Mesothelial cell of epicardium (in vitro differentiated cells): ENCODE results near the gene TSSK3. TPM values are rescaled to one million over a fixed set of nuclear protein-coding genes. Genes with fewer than 3 reads are reported as not detected.
"Not testable (repeated sequence)": the region's sequence is repeated elsewhere in the genome, so short reads cannot be mapped to it uniquely, and the experiment has no call there.

ENCODE experiments used
- DNase-seq, 2 experiments: peaks; one replicate each; pipeline ENCODE4 v3.0.0; 2021; ENCODE audit warnings: low spot score in 2 of 2; ENCODE audit not compliant: unreplicated experiment in 2 of 2
- H3K27ac Mint-ChIP-seq: 2 replicates; pipeline ENCODE4 v1.8.0; 2021; ENCODE audit warnings: mixed read lengths
- H3K27me3 Mint-ChIP-seq: 2 replicates; pipeline ENCODE4 v1.8.0; 2021; ENCODE audit warnings: low read depth, mixed read lengths
- H3K36me3 Mint-ChIP-seq: 2 replicates; pipeline ENCODE4 v1.8.0; 2021; ENCODE audit warnings: mixed read lengths
- H3K4me1 Mint-ChIP-seq: 2 replicates; pipeline ENCODE4 v1.8.0; 2021; ENCODE audit warnings: mixed read lengths
- H3K4me3 Mint-ChIP-seq: 2 replicates; pipeline ENCODE4 v1.8.0; 2021; ENCODE audit warnings: mild to moderate bottlenecking, moderate library complexity, mixed read lengths
- H3K9me3 Mint-ChIP-seq: 2 replicates; pipeline ENCODE4 v1.8.0; 2021; ENCODE audit warnings: mixed read lengths
- total RNA-seq: library from RNA; stranded (reverse); gene quantifications from 3 replicates; pipeline ENCODE4 v1.2.1, GENCODE V29; 2021
- TF ChIP-seq, protein P1 (sequence below): fragments of 200-600 bp; sonication (generic); IDR thresholded peaks from one replicate; pipeline ENCODE4 v1.5.0; 2021; ENCODE audit warnings: antibody characterized with exemption; ENCODE audit not compliant: unreplicated experiment

Gene TSSK3
- total RNA-seq, 1 donor from 2014 or later = 8.1 TPM

- Mint-ChIP-seq H3K36me3 (peaks cover 11% of the 10 kb centered on the region), H3K27me3 (no peaks in the 10 kb centered on the region), H3K9me3 (no peaks in the 10 kb centered on the region), H3K4me1 (peaks cover 28% of the 10 kb centered on the region), H3K4me3 (peak overlapping the region; percentile 56), H3K27ac (peak overlapping the region; percentile 95)
- TF ChIP-seq, protein P1, sequence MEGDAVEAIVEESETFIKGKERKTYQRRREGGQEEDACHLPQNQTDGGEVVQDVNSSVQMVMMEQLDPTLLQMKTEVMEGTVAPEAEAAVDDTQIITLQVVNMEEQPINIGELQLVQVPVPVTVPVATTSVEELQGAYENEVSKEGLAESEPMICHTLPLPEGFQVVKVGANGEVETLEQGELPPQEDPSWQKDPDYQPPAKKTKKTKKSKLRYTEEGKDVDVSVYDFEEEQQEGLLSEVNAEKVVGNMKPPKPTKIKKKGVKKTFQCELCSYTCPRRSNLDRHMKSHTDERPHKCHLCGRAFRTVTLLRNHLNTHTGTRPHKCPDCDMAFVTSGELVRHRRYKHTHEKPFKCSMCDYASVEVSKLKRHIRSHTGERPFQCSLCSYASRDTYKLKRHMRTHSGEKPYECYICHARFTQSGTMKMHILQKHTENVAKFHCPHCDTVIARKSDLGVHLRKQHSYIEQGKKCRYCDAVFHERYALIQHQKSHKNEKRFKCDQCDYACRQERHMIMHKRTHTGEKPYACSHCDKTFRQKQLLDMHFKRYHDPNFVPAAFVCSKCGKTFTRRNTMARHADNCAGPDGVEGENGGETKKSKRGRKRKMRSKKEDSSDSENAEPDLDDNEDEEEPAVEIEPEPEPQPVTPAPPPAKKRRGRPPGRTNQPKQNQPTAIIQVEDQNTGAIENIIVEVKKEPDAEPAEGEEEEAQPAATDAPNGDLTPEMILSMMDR = no peak
- no peak for DNase-seq
Observed at GRCh38 chr1:32353886-32354570, 8.3 kb upstream of the TSSK3 start.

DNA sequence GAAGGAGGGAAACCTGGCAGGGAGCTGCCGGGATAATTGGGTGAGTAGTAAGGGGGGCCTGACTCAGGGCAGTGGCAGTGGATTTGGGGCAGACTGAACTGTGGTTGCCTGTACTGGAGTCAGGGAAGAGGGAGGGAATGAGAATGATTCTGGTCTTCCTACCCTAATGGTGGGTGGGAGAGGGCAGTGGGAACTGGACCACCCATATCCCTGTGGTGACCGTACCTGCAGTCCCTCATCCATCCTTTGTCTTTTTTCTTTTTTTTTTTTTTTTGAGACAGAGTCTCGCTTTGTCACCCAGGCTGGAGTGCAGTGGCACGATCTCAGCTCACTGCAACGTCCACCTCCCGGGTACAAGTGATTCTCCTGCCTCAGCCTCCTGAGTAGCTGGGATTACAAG is 6.6 kb upstream of the TSSK3 start:
- Mint-ChIP-seq H3K4me1 (peaks cover 28% of the 10 kb centered on the region), H3K36me3 (peaks cover 11% of the 10 kb centered on the region)
- H3K4me3 Mint-ChIP-seq, H3K27me3 Mint-ChIP-seq, H3K27ac Mint-ChIP-seq, DNase-seq, H3K9me3 Mint-ChIP-seq: not testable (repeated sequence)

DNA sequence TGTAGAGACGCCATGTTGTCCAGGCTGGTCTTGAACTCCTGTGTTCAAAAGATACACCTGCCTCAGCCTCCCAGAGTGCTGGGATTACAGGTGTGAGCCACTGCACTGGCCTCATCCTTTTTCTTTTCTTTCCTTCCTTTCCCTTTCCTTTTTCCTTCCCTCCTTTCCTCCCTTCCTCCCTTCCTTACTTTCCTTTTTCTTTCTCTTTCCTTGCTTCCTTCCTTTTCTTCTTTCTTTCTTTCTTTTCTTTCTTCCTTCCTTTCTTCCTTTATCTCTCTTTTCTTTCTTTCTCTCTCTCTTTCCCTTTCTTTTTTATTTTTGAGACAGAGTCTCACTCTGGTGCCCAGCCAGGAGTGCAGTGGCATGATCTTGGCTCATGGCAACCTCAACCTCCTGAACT is 5.9 kb upstream of the TSSK3 start:
- no peak for DNase-seq
- no peaks in the 10 kb centered on the region for H3K9me3 Mint-ChIP-seq
- H3K4me1 Mint-ChIP-seq = peaks cover 31% of the 10 kb centered on the region
- H3K4me3 Mint-ChIP-seq = no peak overlapping the region
- peaks cover 11% of the 10 kb centered on the region for H3K36me3 Mint-ChIP-seq
- H3K27ac Mint-ChIP-seq = no peak overlapping the region
- H3K27me3 Mint-ChIP-seq = no peaks in the 10 kb centered on the region
- TF ChIP-seq, protein P1 = no peak

GRCh38 chr1:32357614-32358013 is 4.7 kb upstream of the TSSK3 start:
- Mint-ChIP-seq H3K27me3 (no peaks in the 10 kb centered on the region), H3K27ac (no peak overlapping the region), H3K9me3 (no peaks in the 10 kb centered on the region), H3K36me3 (peaks cover 11% of the 10 kb centered on the region), H3K4me1 (peaks cover 30% of the 10 kb centered on the region), H3K4me3 (no peak overlapping the region)
- TF ChIP-seq, protein P1 = no peak
- no peak for DNase-seq

DNA sequence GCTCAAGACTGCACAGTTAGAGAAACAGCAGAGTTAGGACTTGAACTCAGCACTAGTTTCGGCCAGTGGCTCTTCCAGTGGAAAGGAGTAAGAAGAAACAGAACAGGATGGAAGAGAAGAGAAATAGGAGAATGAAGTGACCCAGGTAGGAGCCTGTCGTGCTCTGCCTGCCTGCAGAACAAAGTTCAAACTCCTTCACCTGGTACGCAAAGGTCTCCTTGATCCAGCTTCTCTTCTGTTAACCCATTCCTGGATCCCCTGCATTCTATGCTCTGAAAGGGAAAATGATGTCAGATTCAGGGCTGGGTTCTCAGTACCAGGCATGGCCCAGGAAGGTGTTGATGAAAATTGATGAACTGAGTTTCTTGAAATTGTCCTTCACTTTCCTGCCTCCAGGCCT is 3.9 kb upstream of the TSSK3 start:
- TF ChIP-seq, protein P1 = no peak
- H3K36me3 Mint-ChIP-seq = peaks cover 11% of the 10 kb centered on the region
- DNase-seq = no peak
- H3K27me3 Mint-ChIP-seq = no peaks in the 10 kb centered on the region
- H3K9me3 Mint-ChIP-seq = no peaks in the 10 kb centered on the region
- no peak overlapping the region for H3K27ac Mint-ChIP-seq
- no peak overlapping the region for H3K4me3 Mint-ChIP-seq
- H3K4me1 Mint-ChIP-seq = peaks cover 29% of the 10 kb centered on the region

- Mint-ChIP-seq H3K27ac (no peak overlapping the region), H3K4me1 (peaks cover 14% of the 10 kb centered on the region), H3K36me3 (peaks cover 4% of the 10 kb centered on the region), H3K27me3 (no peaks in the 10 kb centered on the region), H3K4me3 (peak overlapping the region; percentile 26), H3K9me3 (no peaks in the 10 kb centered on the region)
- TF ChIP-seq, protein P1 = no peak
- DNase-seq = no peak
Observed at GRCh38 chr1:32361308-32361673, 1.0 kb upstream of the TSSK3 start.
